ENCODE measurements around the gene TEKT3. TPM values are rescaled to one million over a fixed set of nuclear protein-coding genes. Genes with fewer than 3 reads are reported as not detected.

Gene TEKT3
- total RNA-seq, 1 donor from 2014 or later = not detected

DNA sequence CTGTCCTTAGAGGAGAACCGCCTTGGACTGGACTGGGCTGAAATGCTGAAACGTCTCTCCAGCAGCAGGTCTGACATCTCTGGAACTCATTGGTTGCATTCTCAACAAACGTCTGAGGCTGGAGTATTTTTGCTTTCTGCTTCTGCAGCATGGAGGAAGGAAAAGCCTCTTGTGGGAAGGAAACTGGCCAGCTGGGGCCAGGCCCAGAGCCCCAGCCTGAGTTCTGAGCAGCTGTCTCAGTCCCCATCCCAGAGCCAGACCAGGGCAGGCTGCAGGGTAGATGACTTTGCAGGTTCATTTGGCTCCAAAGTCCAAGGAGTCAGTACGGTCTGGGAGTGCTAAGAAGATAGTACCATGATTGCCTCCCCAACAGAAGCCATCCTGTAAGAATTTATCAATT lies 18.3 kb downstream of the TEKT3 start:
- H3K27ac ChIP-seq = no peak overlapping the region
- H3K9me3 ChIP-seq = no peaks in the 10 kb centered on the region
- H3K4me3 ChIP-seq = no peak overlapping the region
- TF ChIP-seq, protein P1, sequence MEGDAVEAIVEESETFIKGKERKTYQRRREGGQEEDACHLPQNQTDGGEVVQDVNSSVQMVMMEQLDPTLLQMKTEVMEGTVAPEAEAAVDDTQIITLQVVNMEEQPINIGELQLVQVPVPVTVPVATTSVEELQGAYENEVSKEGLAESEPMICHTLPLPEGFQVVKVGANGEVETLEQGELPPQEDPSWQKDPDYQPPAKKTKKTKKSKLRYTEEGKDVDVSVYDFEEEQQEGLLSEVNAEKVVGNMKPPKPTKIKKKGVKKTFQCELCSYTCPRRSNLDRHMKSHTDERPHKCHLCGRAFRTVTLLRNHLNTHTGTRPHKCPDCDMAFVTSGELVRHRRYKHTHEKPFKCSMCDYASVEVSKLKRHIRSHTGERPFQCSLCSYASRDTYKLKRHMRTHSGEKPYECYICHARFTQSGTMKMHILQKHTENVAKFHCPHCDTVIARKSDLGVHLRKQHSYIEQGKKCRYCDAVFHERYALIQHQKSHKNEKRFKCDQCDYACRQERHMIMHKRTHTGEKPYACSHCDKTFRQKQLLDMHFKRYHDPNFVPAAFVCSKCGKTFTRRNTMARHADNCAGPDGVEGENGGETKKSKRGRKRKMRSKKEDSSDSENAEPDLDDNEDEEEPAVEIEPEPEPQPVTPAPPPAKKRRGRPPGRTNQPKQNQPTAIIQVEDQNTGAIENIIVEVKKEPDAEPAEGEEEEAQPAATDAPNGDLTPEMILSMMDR (IDR thresholded peaks at IDR 0.05) = no peak
- intact Hi-C loops (cut with DNase I) = no loop called here
- DNase-seq = no peak
- H3K36me3 ChIP-seq = no peaks in the 10 kb centered on the region
- H3K27me3 ChIP-seq = no peaks in the 10 kb centered on the region
- ATAC-seq = no peak
- H3K4me1 ChIP-seq = no peaks in the 10 kb centered on the region

- Histone ChIP-seq H3K36me3 (no peaks in the 10 kb centered on the region), H3K4me3 (no peak overlapping the region), H3K27me3 (no peaks in the 10 kb centered on the region), H3K4me1 (no peaks in the 10 kb centered on the region), H3K9me3 (no peaks in the 10 kb centered on the region), H3K27ac (no peak overlapping the region)
- TF ChIP-seq, protein P1 (IDR thresholded peaks at IDR 0.05) = no peak
- DNase-seq (no peak), ATAC-seq (no peak)
- intact Hi-C loops (cut with DNase I) = no loop called here
These were observed 19.7 kb downstream of the TEKT3 start for GRCh38 chr17:15321556-15322251.

DNA sequence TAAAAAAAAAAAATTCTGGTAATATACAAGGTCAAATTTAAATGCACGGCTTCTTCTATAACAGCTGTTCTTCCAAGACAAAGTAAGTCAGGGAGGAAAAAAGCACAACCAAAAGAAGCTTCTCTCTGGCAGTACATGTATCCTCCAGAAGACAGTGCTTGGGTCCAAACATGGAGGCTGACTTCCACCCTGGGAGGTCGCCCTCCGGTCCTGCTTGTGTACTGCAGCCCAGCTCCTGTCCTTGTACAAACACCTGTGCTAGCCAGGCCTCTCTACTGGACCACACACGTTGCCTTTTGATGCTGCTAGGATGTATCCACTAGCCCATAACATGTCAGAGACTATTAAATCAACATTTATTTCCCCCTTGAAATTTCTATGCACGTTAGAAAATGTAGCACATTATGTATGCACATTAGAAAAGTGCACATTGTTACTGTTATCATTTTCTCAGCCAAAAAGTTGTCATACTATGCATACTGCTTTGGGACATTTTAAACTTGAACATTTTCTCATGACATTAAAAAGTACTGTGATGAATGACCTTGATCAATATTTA lies 21.9 kb downstream of the TEKT3 start:
- H3K4me1 ChIP-seq = no peaks in the 10 kb centered on the region
- H3K27me3 ChIP-seq = no peaks in the 10 kb centered on the region
- intact Hi-C loops (cut with DNase I) = no loop called here
- H3K27ac ChIP-seq = no peak overlapping the region
- no peaks in the 10 kb centered on the region for H3K9me3 ChIP-seq
- H3K4me3 ChIP-seq = no peak overlapping the region
- ATAC-seq (no peak), DNase-seq (no peak)
- TF ChIP-seq, protein P1 (IDR thresholded peaks at IDR 0.05) = no peak
- no peaks in the 10 kb centered on the region for H3K36me3 ChIP-seq

GRCh38 chr17:15311996-15312395 lies 29.4 kb downstream of the TEKT3 start:
- TF ChIP-seq, protein P1 (IDR thresholded peaks at IDR 0.05) = no peak
- H3K4me1 ChIP-seq = peaks cover 4% of the 10 kb centered on the region
- no peak overlapping the region for H3K4me3 ChIP-seq
- ATAC-seq = no peak
- no peaks in the 10 kb centered on the region for H3K36me3 ChIP-seq
- no peak overlapping the region for H3K27ac ChIP-seq
- H3K27me3 ChIP-seq = no peaks in the 10 kb centered on the region
- no peak for DNase-seq
- intact Hi-C loops (cut with DNase I) = no loop called here
- no peaks in the 10 kb centered on the region for H3K9me3 ChIP-seq

DNA sequence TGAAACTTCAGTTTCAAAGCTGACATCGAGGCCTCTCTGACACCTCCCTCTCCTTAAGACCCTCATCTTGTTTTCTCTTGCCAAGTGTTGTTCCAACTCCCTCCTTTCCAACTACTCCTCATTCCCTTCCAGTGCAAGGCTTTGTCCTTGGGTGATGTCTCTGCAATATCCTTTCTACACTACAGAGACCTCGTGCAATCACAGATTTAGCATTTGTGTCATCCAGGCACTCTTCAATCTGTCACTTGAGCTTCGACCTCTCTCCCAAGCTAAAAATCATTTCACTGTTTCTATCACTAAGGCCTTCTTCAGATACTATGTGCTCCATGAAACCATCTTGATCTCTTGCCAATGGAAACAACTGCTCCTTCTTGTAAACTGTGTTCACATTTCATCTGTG lies 31.6 kb downstream of the TEKT3 start:
- intact Hi-C loops (cut with DNase I) = no loop called here
- Histone ChIP-seq H3K36me3 (no peaks in the 10 kb centered on the region), H3K27ac (no peak overlapping the region), H3K9me3 (no peaks in the 10 kb centered on the region), H3K4me1 (peaks cover 8% of the 10 kb centered on the region), H3K27me3 (no peaks in the 10 kb centered on the region), H3K4me3 (no peak overlapping the region)
- DNase-seq (no peak), ATAC-seq (no peak)
- TF ChIP-seq, protein P1 (IDR thresholded peaks at IDR 0.05) = no peak

Measured in upper lobe of right lung (tissue), 1 donor.